ENCODE results near the gene TRA2A. TPM values are rescaled to one million over a fixed set of nuclear protein-coding genes. Genes with fewer than 3 reads are reported as not detected.
"Not testable (repeated sequence)": the region's sequence is repeated elsewhere in the genome, so short reads cannot be mapped to it uniquely, and the experiment has no call there.

TRA2A gene
- 31.0 and 45.1 TPM in 2 replicates for total RNA-seq (2014; rRNA removed; shearing (Covaris generic))

- DNase-seq (ENCODE audit: low spot score), result peak; percentile 99
These were observed at the start of gene TRA2A for GRCh38 chr7:23531794-23532489. TSS of gene TRA2A (minus strand) at chr7:23531981. CDS start at chr7:23531824, 157 bp downstream.

GRCh38 chr7:23570592-23571200 is 38.9 kb upstream of the TRA2A start:
- peak; percentile 93 for DNase-seq (ENCODE audit: low spot score)

DNA sequence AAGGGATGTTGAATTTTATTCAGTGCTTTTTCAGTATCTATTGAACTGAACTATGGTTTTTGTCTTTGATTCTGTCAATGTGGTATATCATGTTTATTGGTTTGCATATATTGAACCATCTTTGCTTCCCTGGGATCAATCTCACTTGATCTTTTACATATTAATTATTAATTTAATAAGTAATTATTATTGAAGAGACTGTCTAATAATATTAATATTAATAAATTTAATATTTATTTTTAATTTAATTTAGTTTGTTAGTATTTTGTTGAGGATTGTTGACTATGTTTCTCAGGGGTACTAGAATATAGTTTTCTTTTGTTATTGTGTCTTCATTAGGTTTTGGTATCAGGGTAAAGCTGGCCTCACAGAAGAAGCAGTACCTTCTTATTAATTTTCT is 26.5 kb upstream of the TRA2A start:
- DNase-seq (ENCODE audit: low spot score), result no peak

GRCh38 chr7:23547662-23548061 is 15.9 kb upstream of the TRA2A start:
- DNase-seq (ENCODE audit: low spot score), result no peak

DNA sequence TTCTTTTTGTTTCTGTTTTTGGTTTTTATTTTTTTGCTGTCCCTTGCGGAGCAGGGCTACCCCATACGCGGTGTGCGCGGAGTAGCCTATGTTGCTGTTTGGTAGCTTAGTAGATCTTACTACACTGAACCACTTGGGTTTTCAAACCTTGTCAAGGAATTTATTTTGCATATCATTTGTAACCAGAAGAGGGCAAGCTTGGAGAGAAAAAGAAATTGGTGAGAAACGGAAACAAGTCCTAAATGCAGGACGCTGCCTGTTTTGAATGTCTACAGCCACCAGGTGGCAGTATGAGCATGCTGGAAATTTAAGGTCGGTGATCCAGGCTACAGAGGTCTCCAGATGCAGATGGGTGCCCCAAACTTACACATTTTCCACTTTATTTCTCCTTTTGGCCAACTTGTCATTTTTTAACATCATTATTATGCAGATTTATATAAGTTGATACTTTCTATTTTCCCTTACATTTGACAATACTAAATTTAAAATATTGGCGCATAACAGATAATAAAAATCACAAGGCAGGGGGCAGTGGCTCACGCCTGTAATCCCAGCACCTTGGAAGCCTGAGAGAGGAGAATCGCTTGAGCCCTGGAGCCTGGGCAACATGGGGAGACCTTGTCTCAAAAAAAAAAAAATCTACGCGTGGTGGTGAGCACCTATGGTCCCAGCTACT is 15.3 kb upstream of the TRA2A start:
- DNase-seq (ENCODE audit: low spot score), result peak; percentile 98

DNA sequence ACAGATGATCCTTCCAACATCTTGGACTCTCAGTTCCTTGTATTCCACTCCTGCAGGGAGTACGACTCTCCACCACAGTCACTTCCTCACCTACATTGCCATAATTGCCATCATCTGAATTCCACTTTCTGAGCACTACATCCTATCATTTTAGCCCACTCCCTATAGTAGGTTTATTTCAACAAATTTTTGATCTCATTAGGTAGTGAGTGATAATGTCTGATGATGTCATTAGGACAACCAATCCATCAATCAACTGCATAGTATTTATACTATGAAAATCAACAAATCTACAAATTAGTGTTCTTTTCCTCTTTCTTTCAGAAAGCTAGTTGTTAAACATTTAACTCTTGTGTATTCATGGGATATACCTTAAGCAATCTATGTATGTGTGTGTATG is 13.7 kb upstream of the TRA2A start:
- DNase-seq (ENCODE audit: low spot score), result no peak

- peak; percentile 62 for DNase-seq (ENCODE audit: low spot score)
These were observed 13.2 kb upstream of the TRA2A start for GRCh38 chr7:23544913-23545354.

GRCh38 chr7:23542752-23543151 is 11.0 kb upstream of the TRA2A start:
- DNase-seq (ENCODE audit: low spot score), result no peak

DNA sequence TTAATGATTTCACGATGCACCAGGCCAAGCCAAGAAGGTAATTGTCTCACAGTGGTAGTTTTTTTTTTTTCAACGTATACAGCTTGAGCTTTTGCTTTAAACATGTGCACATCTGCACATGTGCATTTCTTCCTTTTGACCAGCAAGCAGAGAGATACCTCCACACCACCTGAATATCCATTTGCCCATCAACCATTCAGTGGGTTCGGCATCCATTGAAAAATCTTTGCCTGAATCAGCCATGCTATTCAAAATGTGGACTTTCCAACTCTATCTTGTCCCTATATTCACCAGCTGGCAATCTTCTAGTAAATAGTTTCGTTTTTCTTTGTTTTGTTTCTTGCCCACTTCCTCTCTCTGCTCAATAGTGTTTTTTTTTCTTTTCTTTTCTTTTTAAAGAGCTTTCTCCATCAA is 7.7 kb upstream of the TRA2A start:
- no peak for DNase-seq (ENCODE audit: low spot score)

- no peak for DNase-seq (ENCODE audit: low spot score)
These were observed 6.5 kb upstream of the TRA2A start for GRCh38 chr7:23538301-23538700.

DNA sequence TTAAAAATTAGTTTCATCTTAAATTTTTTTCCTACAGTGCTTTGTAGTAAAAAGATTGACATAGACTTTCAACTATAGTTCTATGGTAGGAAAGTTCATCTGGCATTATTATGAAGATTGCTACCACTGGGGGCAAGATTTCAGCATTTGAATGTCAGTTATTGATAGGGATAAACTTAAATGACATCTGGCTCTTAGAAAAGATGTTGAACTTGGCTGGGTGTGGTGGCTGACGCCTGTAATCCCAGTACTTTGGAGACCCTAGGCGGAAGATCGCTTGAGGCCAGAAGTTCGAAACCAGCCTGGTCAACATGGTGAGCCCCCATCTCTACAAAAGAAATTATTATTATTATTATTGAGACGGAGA is 1.4 kb upstream of the TRA2A start:
- DNase-seq (ENCODE audit: low spot score), result no peak

DNA sequence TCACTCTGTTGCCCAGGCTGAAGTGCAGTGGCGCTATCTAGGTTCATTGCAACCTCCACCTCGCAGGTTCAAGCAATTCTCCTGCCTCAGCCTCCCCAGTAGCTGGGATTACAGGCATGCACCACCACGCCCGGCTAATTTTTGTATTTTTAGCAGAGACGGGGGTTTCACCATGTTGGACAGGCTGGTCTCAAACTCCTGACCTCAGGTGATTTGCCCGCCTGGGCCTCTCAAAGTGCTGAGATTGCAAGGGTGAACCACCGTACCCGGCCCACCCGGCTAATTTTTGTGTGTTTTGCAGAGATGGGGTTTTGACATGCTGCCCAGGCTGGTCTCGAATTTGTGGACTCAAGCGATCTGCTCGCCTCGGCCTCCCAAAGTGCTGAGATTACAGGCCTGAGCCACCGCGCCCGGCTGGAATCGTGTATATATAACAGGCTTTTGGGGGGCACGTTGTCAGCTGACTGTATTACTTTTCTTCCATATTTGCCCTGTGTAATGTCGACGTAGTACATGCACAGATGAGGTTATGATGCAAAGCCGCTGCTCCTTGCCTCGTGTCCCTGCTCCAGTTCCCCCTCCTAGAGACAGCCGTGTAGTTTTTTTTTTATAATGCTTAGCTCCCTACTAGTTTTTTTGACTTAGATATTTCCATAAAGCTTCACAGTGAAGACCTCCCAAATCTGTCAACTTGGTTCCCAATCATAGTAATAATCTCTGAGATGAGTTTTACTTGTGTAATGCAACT is 883 bp upstream of the TRA2A start:
- no peak for DNase-seq (ENCODE audit: low spot score)

DNA sequence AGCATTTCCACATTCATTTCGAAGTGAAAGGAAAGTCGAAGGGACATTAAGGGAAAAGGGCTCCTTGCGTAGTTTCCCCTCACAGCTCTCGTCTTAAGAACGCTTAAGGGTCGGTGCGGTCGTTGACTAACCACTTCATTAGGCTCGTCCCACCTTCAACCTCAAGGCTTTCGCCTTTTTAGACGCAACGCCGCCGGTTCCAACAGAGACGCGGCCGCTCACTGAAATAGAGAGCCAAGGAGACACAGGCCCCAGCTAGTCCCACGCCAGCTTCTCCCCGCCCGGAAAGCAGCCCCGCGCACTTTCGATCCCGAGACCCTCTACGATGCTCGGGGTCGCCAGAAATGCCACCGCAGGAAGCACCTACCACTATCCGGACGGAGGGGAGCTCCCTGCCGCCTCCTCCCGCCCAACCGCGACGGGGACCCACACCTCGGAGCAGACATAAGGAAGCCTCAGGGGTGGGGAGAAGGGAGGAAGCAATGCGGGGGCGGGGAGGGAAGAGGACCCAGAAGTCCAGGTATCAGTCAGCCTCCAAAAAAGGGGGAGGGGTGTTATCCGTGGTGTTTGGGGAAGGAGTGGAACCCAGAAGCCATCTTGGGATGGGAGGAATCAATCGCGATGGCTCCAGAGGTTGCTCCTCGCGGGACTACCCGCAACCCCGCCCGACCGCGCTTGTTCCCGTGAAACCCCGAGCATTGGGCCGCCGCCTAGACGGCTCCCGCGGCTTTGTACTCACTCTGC is 559 bp downstream of the TRA2A start:
- peak; percentile 74 for DNase-seq (ENCODE audit: low spot score)

DNA sequence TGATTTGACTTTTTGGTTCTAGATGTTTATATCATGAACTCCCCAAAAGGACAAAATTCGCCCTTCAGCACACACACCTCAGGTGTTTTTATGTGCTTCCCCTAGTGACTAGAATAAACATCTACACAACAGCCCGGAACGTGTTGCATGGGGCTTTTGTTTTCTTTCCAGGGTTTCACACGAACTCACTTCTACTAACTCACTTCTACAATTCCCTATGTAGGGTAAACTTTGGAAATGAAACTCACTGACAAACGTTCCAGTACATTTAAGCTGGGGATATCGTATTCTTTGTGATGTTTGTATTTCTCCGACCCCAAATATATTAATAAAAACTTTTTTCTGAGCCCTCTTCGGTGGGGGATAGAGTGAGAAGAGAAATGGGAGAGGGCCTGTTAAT is 1.4 kb downstream of the TRA2A start:
- DNase-seq (ENCODE audit: low spot score), result peak; percentile 88

GRCh38 chr7:23529262-23529859 is 2.4 kb downstream of the TRA2A start:
- no peak for DNase-seq (ENCODE audit: low spot score)

- not testable (repeated sequence) for DNase-seq (ENCODE audit: low spot score)
These were observed 6.2 kb downstream of the TRA2A start for GRCh38 chr7:23525611-23526010.

DNA sequence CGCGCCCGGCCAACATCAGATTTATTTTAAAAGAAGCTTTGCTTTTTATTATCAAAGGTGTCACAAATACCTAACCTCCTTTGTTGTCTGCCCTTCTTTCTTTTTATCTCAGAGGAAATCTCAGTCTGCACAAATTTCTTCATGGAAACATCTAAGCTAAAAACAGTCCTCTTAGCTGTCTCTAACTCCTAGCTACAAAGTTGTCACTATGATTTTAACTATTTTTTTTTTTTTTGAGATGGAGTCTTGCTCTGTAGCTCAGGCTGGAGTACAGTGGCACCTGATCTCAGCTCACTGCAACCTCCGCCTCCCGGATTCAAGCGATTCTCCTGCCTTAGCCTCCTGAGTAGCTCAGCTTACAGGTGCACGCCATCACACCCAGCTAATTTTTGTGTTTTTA is 7.3 kb downstream of the TRA2A start:
- no peak for DNase-seq (ENCODE audit: low spot score)

- no peak for DNase-seq (ENCODE audit: low spot score)
These were observed 8.2 kb downstream of the TRA2A start for GRCh38 chr7:23523486-23524075.

DNA sequence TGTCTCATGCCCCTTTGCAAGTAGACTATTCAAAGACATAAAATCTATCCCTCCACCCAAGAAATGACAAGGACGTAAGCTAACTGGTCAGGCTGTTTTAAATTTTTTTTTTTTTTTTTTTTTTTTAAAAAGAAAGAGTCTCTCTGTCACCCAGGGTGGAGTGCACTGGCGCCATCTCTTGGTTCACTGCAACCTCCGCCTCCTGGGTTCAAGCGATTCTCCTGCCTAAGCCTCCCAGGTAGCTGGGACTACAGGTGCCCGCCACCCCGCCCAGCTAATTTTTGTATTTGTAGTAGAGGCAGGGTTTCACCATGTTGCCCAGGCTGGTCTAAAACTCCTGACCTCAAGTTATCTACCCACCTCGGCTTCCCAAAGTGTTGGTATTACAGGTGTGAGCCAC is 11.2 kb downstream of the TRA2A start:
- no peak for DNase-seq (ENCODE audit: low spot score)

DNA sequence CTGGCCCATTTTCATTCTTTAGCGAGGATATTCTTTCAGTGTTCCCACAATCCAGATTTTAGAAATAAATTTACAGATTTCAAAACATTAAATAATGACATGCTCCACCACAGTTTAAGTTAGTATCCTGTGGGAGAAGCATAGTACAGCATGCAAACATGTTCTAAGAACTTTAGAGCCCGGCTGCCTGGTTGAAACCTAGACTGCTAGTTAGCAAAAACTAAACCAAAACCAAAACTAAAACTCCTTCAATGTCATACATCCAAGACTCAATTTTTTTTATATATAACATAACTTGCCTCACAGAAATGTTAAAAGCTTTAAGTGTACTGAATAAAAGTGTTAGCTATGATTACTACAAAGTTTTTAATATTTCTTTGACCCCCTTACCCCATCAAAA is 17.0 kb downstream of the TRA2A start:
- DNase-seq (ENCODE audit: low spot score), result no peak

DNA sequence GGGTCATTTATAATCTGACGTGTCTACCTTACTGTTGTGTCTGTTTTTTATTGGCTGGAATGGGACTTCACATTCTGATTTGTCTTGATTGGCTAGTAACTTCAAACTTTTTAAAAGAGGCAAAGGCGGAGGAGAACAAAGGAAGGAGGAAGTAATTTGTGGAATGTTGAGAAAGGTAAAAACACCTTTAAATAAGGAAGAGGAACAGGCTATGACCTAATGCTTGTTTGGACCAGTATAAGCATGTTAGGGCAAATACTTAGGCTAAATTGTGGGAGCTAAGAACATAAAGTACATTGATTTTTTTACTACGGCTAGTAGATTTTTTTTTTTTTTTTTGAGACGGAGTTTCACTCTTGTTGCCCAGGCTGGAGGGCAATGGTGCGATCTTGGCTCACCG is 18.0 kb downstream of the TRA2A start:
- DNase-seq (ENCODE audit: low spot score), result not testable (repeated sequence)

Measured in HT-29 (cell line).